Liver (tissue), 9 donors: ENCODE results near the gene NDUFS1. TPM values are rescaled to one million over a fixed set of nuclear protein-coding genes. Genes with fewer than 3 reads are reported as not detected.
"Not testable (repeated sequence)": the region's sequence is repeated elsewhere in the genome, so short reads cannot be mapped to it uniquely, and the experiment has no call there.

Source experiments
- DNase-seq: peaks from one replicate; pipeline ENCODE4 v3.0.0-alpha.2; 2017; ENCODE audit warnings: low spot score
- H3K27ac ChIP-seq, 2 donors: one replicate each; pipeline ENCODE4 v1.7.0; 2013; ENCODE audit warnings: inconsistent platforms in 2 of 2, low read length in 2 of 2, control low read depth in 1 of 2, low read depth in 1 of 2, mild to moderate bottlenecking in 1 of 2
- H3K27me3 ChIP-seq, 4 donors: one replicate each; pipeline versions ENCODE4 v1.6.1 to v1.7.0; 2013; ENCODE audit warnings: low read length in 3 of 4, inconsistent platforms in 1 of 4, mild to moderate bottlenecking in 1 of 4, moderate library complexity in 1 of 4; ENCODE audit not compliant: control insufficient read depth in 4 of 4, insufficient read depth in 4 of 4
- H3K36me3 ChIP-seq, 4 donors: one replicate each; pipeline versions ENCODE4 v1.6.1 to v1.7.0; 2013; ENCODE audit warnings: low read length in 3 of 4, mild to moderate bottlenecking in 3 of 4, low read depth in 1 of 4, moderate library complexity in 1 of 4; ENCODE audit not compliant: control insufficient read depth in 4 of 4, insufficient read depth in 3 of 4
- H3K4me1 ChIP-seq, 4 donors: one replicate each; pipeline versions ENCODE4 v1.6.1 to v1.7.0; 2013; ENCODE audit warnings: low read length in 3 of 4, mild to moderate bottlenecking in 3 of 4, moderate library complexity in 1 of 4; ENCODE audit not compliant: control insufficient read depth in 4 of 4, insufficient read depth in 4 of 4
- H3K4me3 ChIP-seq, 3 donors: one replicate each; pipeline versions ENCODE4 v1.6.1 to v1.7.0; 2013; ENCODE audit warnings: low read length in 3 of 3, control low read depth in 1 of 3, low read depth in 1 of 3, mild to moderate bottlenecking in 1 of 3
- H3K9ac ChIP-seq, 2 donors: one replicate each; pipeline ENCODE4 v1.7.0; 2013; ENCODE audit warnings: low read length in 2 of 2, mild to moderate bottlenecking in 2 of 2, moderate library complexity in 2 of 2, control low read depth in 1 of 2, low read depth in 1 of 2
- H3K9me3 ChIP-seq, 4 donors: one replicate each; pipeline versions ENCODE4 v1.6.1 to v1.7.0; 2013; ENCODE audit warnings: low read length in 3 of 4; ENCODE audit not compliant: control insufficient read depth in 4 of 4
- EGR1 ChIP-seq, 2 donors: IDR thresholded peaks; 2 replicates each; pipeline ENCODE4 v1.6.1; 2016 to 2018; ENCODE audit warnings: antibody characterized with exemption in 2 of 2, low read depth in 2 of 2
- FOXA2 ChIP-seq: IDR thresholded peaks from 2 replicates; pipeline ENCODE4 v1.6.1; 2016; ENCODE audit warnings: antibody characterized with exemption
- GABPA ChIP-seq, 2 donors: IDR thresholded peaks in 1 of 2; conservative IDR thresholded peaks in 1 of 2; 2 replicates each; pipeline ENCODE4 v1.6.1; 2016; ENCODE audit warnings: antibody characterized with exemption in 2 of 2, mild to moderate bottlenecking in 1 of 2, moderate library complexity in 1 of 2
- HNF4A ChIP-seq, 2 donors: conservative IDR thresholded peaks; 2 replicates each; pipeline ENCODE4 v1.6.1; 2016; ENCODE audit warnings: antibody characterized with exemption in 2 of 2, mild to moderate bottlenecking in 2 of 2
- HNF4G ChIP-seq: IDR thresholded peaks from 2 replicates; pipeline ENCODE4 v1.6.1; 2016; ENCODE audit warnings: antibody characterized with exemption
- JUND ChIP-seq, 2 donors: IDR thresholded peaks; 2 replicates each; pipeline ENCODE4 v1.6.1; 2016; ENCODE audit warnings: antibody characterized with exemption in 2 of 2
- NR2F2 ChIP-seq: IDR thresholded peaks from 2 replicates; pipeline ENCODE4 v1.6.1; 2016; ENCODE audit warnings: antibody characterized with exemption
- RXRA ChIP-seq, 2 donors: IDR thresholded peaks; 2 replicates each; pipeline ENCODE4 v1.6.1; 2017 to 2018; ENCODE audit warnings: antibody characterized with exemption in 2 of 2, mild to moderate bottlenecking in 1 of 2
- SP1 ChIP-seq: IDR thresholded peaks from 2 replicates; pipeline ENCODE4 v1.6.1; 2018; ENCODE audit warnings: antibody characterized with exemption, mild to moderate bottlenecking
- TAF1 ChIP-seq: conservative IDR thresholded peaks from 2 replicates; pipeline ENCODE4 v1.6.1; 2016; ENCODE audit warnings: antibody characterized with exemption, mild to moderate bottlenecking
- YY1 ChIP-seq: IDR thresholded peaks from 2 replicates; pipeline ENCODE4 v1.6.1; 2016; ENCODE audit warnings: antibody characterized with exemption, mild to moderate bottlenecking
- WGBS: extraction: QIAGEN DNeasy Blood & Tissue Kit; methylation state at CpG from one replicate; pipeline ENCODE4 v1.1.7; 2013; 5-methylcytosine and 5-hydroxymethylcytosine counted together
- polyA plus RNA-seq, 2 donors: library from polyadenylated mRNA; stranded (reverse) in 1 of 2; unstranded in 1 of 2; fragments of 200-250 nt in 1 of 2; fragments of >200 nt in 1 of 2; fragmentation: Nextera tagmentation in 1 of 2; extraction: Ambion mirVana in 1 of 2; gene quantifications; one replicate each; pipeline versions ENCODE4 v1.2.1 to v1.2.3, GENCODE V29; 2013 to 2015
- total RNA-seq, 2 donors: library from RNA; depleted of rRNA; stranded (reverse); fragments of >200 nt; gene quantifications; one replicate each; pipeline ENCODE4 v1.2.3, GENCODE V29; 2014
- TF ChIP-seq, protein P1 (sequence below): IDR thresholded peaks from 2 replicates; pipeline ENCODE4 v1.6.1; 2016; ENCODE audit warnings: antibody characterized with exemption
- TF ChIP-seq, protein P2 (sequence below): IDR thresholded peaks from 2 replicates; pipeline ENCODE4 v1.6.1; 2016; ENCODE audit warnings: antibody characterized with exemption
- TF ChIP-seq, protein P3 (sequence below): IDR thresholded peaks from 2 replicates; pipeline ENCODE4 v1.6.1; 2016; ENCODE audit warnings: antibody characterized with exemption, mild to moderate bottlenecking
- TF ChIP-seq, protein P4 (sequence below): fragments of 150-350 bp; IDR thresholded peaks from 2 replicates; pipeline ENCODE4 v1.5.1; 2017; ENCODE audit warnings: improper control_type of control experiment, low read depth, low read length; ENCODE audit not compliant: missing input control
- donor health status: healthy.
- donor health status: healthy.
- donor health status: healthy.
- donor health status: healthy.
- donor health status: healthy.

The NDUFS1 gene
- total and polyA plus RNA-seq, 4 donors = 39.7 to 167 (median 83.2) TPM

DNA sequence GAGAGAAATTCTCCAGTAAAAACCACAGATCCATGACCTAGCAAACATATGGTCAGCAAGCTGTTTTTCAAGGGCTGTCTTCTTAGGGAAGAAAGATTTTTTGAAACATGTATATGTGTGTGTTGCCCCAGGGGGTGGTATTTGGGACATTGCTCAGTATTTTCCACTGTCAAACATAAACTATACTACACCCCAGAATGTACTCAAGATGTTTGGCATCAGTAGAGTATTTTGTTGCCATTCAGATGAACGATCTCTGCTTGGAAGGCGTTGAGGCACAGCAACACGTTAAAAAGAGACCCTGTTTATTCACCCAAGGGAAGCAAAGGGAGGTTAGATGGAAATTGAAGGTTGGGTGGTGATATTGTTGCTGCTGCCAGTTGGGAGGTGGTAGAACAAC, 30.4 kb upstream of the NDUFS1 start:
- 78% methylated on average over 3 of the region's 3 CpGs for WGBS
- TF ChIP-seq GABPA (IDR thresholded peaks at IDR 0.05 in 1 of 2, conservative IDR thresholded peaks at IDR 0.05 in 1 of 2) (no peak), HNF4G (no peak), EGR1 (IDR thresholded peaks at IDR 0.05; ENCODE audit: low read depth in 2 of 2) (no peak), TAF1 (no peak), RXRA (IDR thresholded peaks at IDR 0.05) (no peak), FOXA2 (no peak), YY1 (no peak), NR2F2 (no peak), SP1 (no peak), HNF4A (conservative IDR thresholded peaks at IDR 0.05) (no peak), JUND (IDR thresholded peaks at IDR 0.05) (no peak)
- TF ChIP-seq, protein P1, sequence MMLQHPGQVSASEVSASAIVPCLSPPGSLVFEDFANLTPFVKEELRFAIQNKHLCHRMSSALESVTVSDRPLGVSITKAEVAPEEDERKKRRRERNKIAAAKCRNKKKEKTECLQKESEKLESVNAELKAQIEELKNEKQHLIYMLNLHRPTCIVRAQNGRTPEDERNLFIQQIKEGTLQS = no peak
- TF ChIP-seq, protein P2, sequence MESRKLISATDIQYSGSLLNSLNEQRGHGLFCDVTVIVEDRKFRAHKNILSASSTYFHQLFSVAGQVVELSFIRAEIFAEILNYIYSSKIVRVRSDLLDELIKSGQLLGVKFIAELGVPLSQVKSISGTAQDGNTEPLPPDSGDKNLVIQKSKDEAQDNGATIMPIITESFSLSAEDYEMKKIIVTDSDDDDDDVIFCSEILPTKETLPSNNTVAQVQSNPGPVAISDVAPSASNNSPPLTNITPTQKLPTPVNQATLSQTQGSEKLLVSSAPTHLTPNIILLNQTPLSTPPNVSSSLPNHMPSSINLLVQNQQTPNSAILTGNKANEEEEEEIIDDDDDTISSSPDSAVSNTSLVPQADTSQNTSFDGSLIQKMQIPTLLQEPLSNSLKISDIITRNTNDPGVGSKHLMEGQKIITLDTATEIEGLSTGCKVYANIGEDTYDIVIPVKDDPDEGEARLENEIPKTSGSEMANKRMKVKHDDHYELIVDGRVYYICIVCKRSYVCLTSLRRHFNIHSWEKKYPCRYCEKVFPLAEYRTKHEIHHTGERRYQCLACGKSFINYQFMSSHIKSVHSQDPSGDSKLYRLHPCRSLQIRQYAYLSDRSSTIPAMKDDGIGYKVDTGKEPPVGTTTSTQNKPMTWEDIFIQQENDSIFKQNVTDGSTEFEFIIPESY = no peak
- TF ChIP-seq, protein P3, sequence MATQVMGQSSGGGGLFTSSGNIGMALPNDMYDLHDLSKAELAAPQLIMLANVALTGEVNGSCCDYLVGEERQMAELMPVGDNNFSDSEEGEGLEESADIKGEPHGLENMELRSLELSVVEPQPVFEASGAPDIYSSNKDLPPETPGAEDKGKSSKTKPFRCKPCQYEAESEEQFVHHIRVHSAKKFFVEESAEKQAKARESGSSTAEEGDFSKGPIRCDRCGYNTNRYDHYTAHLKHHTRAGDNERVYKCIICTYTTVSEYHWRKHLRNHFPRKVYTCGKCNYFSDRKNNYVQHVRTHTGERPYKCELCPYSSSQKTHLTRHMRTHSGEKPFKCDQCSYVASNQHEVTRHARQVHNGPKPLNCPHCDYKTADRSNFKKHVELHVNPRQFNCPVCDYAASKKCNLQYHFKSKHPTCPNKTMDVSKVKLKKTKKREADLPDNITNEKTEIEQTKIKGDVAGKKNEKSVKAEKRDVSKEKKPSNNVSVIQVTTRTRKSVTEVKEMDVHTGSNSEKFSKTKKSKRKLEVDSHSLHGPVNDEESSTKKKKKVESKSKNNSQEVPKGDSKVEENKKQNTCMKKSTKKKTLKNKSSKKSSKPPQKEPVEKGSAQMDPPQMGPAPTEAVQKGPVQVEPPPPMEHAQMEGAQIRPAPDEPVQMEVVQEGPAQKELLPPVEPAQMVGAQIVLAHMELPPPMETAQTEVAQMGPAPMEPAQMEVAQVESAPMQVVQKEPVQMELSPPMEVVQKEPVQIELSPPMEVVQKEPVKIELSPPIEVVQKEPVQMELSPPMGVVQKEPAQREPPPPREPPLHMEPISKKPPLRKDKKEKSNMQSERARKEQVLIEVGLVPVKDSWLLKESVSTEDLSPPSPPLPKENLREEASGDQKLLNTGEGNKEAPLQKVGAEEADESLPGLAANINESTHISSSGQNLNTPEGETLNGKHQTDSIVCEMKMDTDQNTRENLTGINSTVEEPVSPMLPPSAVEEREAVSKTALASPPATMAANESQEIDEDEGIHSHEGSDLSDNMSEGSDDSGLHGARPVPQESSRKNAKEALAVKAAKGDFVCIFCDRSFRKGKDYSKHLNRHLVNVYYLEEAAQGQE = no peak
- TF ChIP-seq, protein P4, sequence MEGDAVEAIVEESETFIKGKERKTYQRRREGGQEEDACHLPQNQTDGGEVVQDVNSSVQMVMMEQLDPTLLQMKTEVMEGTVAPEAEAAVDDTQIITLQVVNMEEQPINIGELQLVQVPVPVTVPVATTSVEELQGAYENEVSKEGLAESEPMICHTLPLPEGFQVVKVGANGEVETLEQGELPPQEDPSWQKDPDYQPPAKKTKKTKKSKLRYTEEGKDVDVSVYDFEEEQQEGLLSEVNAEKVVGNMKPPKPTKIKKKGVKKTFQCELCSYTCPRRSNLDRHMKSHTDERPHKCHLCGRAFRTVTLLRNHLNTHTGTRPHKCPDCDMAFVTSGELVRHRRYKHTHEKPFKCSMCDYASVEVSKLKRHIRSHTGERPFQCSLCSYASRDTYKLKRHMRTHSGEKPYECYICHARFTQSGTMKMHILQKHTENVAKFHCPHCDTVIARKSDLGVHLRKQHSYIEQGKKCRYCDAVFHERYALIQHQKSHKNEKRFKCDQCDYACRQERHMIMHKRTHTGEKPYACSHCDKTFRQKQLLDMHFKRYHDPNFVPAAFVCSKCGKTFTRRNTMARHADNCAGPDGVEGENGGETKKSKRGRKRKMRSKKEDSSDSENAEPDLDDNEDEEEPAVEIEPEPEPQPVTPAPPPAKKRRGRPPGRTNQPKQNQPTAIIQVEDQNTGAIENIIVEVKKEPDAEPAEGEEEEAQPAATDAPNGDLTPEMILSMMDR = no peak
- no peak overlapping the region for H3K9ac ChIP-seq
- H3K27me3 ChIP-seq = no peaks in the 10 kb centered on the region
- no peaks in the 10 kb centered on the region for H3K36me3 ChIP-seq
- no peak for DNase-seq
- no peaks in the 10 kb centered on the region for H3K4me1 ChIP-seq
- no peaks in the 10 kb centered on the region for H3K9me3 ChIP-seq
- no peak overlapping the region for H3K4me3 ChIP-seq
- no peak overlapping the region for H3K27ac ChIP-seq

DNA sequence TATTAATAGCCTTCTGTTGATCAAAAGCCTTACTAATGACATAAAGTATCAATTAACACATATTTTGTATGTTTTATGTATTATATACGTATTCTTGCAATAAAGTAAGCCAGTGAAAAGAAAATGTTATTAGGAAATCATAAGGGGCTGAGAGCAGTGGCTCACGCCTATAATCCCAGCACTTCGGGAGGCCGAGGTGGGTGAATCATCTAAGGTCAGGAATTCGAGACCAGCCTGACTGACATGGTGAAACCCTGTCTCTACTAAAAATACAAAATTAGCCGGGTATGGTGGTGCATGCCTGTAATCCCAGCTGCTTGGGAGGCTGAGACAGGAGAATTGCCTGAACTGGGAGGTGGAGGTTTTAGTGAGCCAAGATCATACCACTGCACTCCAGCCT, 22.3 kb upstream of the NDUFS1 start:
- not testable (repeated sequence) for H3K9ac ChIP-seq, H3K36me3 ChIP-seq, H3K27ac ChIP-seq, DNase-seq, H3K27me3 ChIP-seq, H3K4me1 ChIP-seq, H3K9me3 ChIP-seq, H3K4me3 ChIP-seq
- 91% methylated on average over 6 of the region's 6 CpGs for WGBS
